Neural progenitor cell (in vitro differentiated cells): ENCODE results near the gene CDH23. TPM values are rescaled to one million over a fixed set of nuclear protein-coding genes. Genes with fewer than 3 reads are reported as not detected.

Experiments used
- DNase-seq: peaks from one replicate; pipeline ENCODE4 v3.0.0-alpha.2; 2016; ENCODE audit warnings: low spot score
- H2AFZ ChIP-seq: fragments of 200-600 bp; sonication (generic); replicated peaks from 2 replicates; pipeline ENCODE4 v1.6.1; 2016; ENCODE audit warnings: antibody characterized with exemption
- H3F3A ChIP-seq: fragments of 200-600 bp; sonication (generic); 2 replicates; pipeline ENCODE4 v1.6.1; 2016; ENCODE audit warnings: antibody characterized with exemption, low read depth
- H3K27ac ChIP-seq: fragments of 200-600 bp; sonication (generic); 2 replicates; pipeline ENCODE4 v1.5.1; 2016; ENCODE audit warnings: mild to moderate bottlenecking
- H3K27me3 ChIP-seq: fragments of 200-600 bp; sonication (generic); 2 replicates; pipeline ENCODE4 v1.6.1; 2016; ENCODE audit warnings: mild to moderate bottlenecking, moderate library complexity
- H3K36me3 ChIP-seq: fragments of 200-600 bp; sonication (generic); 2 replicates; pipeline ENCODE4 v1.5.1; 2016
- H3K4me1 ChIP-seq: fragments of 200-600 bp; sonication (generic); 2 replicates; pipeline ENCODE4 v1.6.1; 2016; ENCODE audit warnings: mixed run types
- H3K4me2 ChIP-seq: fragments of 200-600 bp; sonication (generic); 2 replicates; pipeline ENCODE4 v1.6.1; 2016
- H3K4me3 ChIP-seq: fragments of 200-600 bp; sonication (generic); 2 replicates; pipeline ENCODE4 v1.5.1; 2016
- H3K79me2 ChIP-seq: fragments of 200-600 bp; sonication (generic); 2 replicates; pipeline ENCODE4 v1.6.1; 2016; ENCODE audit warnings: low read depth
- H3K9ac ChIP-seq: fragments of 200-600 bp; sonication (generic); 2 replicates; pipeline ENCODE4 v1.6.1; 2016
- H3K9me3 ChIP-seq: fragments of 200-600 bp; sonication (generic); 2 replicates; pipeline ENCODE4 v1.5.1; 2016; ENCODE audit warnings: low read depth
- H4K20me1 ChIP-seq: fragments of 200-600 bp; sonication (generic); 2 replicates; pipeline ENCODE4 v1.6.1; 2016; ENCODE audit warnings: low read depth
- H3K27ac Mint-ChIP-seq: 3 replicates; pipeline ENCODE4 v1.8.0; 2021; ENCODE audit warnings: mixed read lengths
- H3K27me3 Mint-ChIP-seq: 2 replicates; pipeline ENCODE4 v1.8.0; 2022; ENCODE audit warnings: low read depth, mild to moderate bottlenecking, inconsistent platforms, moderate library complexity, mixed read lengths; ENCODE audit not compliant: insufficient read depth
- H3K36me3 Mint-ChIP-seq: 3 replicates; pipeline ENCODE4 v1.8.0; 2021; ENCODE audit warnings: mixed read lengths
- H3K4me1 Mint-ChIP-seq: 3 replicates; pipeline ENCODE4 v1.8.0; 2021; ENCODE audit warnings: mixed read lengths
- H3K4me3 Mint-ChIP-seq: 3 replicates; pipeline ENCODE4 v1.8.0; 2021; ENCODE audit warnings: mild to moderate bottlenecking, moderate library complexity, mixed read lengths
- H3K9me3 Mint-ChIP-seq: 3 replicates; pipeline ENCODE4 v1.8.0; 2020; ENCODE audit warnings: mixed read lengths
- EZH2 ChIP-seq: fragments of 200-600 bp; sonication (generic); IDR thresholded peaks from 2 replicates; pipeline ENCODE4 v1.6.1; 2017; ENCODE audit warnings: antibody characterized with exemption, mild to moderate bottlenecking, moderate library complexity
- EZH2phosphoT487 ChIP-seq: fragments of 200-600 bp; sonication (generic); IDR thresholded peaks from 2 replicates; pipeline ENCODE4 v1.6.1; 2017; ENCODE audit warnings: antibody characterized with exemption
- total RNA-seq: library from RNA; depleted of rRNA; stranded (reverse); fragments of >200 nt; gene quantifications from 2 replicates; pipeline ENCODE4 v1.2.3, GENCODE V29; 2015; ENCODE audit warnings: low replicate concordance
- TF ChIP-seq, protein P1 (sequence below): fragments of 200-600 bp; sonication (generic); IDR thresholded peaks from 2 replicates; pipeline ENCODE4 v1.5.1; 2017; ENCODE audit warnings: antibody characterized with exemption, mild to moderate bottlenecking

Gene CDH23
- total RNA-seq, 1 donor from 2014 or later, result 5.9 TPM

DNA sequence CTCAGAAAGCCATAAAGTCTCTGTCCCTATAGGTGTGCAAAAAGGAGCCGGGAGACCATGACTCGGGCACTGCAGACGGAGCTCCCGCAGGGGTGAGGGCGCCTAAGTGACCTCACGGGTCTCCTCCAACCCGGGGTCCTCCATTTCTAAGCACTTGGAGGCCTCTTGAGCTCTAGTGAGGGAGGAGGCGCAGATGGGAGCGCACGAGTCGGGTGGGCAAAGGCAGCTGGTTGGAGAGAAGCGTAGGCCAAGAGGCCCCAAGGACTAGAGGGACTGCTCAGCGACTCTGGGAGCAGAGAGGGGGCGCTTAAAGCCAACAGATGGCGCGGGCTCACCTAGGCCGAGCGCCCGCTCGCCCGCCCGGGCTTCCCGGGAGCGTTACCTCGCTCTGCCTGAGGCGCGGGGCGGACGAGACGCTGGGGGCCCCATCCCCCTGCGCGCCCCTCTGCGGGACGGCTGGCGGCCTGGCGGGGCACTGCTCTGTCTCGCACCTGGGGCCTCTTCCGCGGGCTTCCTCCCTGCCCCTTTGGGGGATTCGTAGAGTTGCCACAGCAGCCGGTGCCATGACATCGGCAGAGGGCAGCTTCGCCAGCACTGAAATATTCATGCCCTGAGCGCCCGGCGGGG lies 523 bp upstream of the CDH23 start:
- Mint-ChIP-seq H3K9me3 (no peaks in the 10 kb centered on the region), H3K27me3 (peaks cover 42% of the 10 kb centered on the region), H3K4me1 (peaks cover 18% of the 10 kb centered on the region), H3K4me3 (peak overlapping the region; percentile 80), H3K36me3 (peaks cover 2% of the 10 kb centered on the region), H3K27ac (no peak overlapping the region)
- Histone ChIP-seq H3K4me1 (peaks cover 11% of the 10 kb centered on the region), H4K20me1 (peaks cover 20% of the 10 kb centered on the region), H3K9me3 (no peaks in the 10 kb centered on the region), H3K27ac (no peak overlapping the region), H3K4me3 (peak overlapping the region; percentile 66), H3K27me3 (peaks cover 81% of the 10 kb centered on the region), H3K79me2 (no peaks in the 10 kb centered on the region), H3K36me3 (no peaks in the 10 kb centered on the region), H3F3A (peaks cover 8% of the 10 kb centered on the region), H3K4me2 (peak overlapping the region; percentile 84), H2AFZ (peak overlapping the region; percentile 94), H3K9ac (no peak overlapping the region)
- no peak for TF ChIP-seq EZH2
- TF ChIP-seq, protein P1, sequence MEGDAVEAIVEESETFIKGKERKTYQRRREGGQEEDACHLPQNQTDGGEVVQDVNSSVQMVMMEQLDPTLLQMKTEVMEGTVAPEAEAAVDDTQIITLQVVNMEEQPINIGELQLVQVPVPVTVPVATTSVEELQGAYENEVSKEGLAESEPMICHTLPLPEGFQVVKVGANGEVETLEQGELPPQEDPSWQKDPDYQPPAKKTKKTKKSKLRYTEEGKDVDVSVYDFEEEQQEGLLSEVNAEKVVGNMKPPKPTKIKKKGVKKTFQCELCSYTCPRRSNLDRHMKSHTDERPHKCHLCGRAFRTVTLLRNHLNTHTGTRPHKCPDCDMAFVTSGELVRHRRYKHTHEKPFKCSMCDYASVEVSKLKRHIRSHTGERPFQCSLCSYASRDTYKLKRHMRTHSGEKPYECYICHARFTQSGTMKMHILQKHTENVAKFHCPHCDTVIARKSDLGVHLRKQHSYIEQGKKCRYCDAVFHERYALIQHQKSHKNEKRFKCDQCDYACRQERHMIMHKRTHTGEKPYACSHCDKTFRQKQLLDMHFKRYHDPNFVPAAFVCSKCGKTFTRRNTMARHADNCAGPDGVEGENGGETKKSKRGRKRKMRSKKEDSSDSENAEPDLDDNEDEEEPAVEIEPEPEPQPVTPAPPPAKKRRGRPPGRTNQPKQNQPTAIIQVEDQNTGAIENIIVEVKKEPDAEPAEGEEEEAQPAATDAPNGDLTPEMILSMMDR, result peak; percentile 68
- peak; percentile 93 for DNase-seq

DNA sequence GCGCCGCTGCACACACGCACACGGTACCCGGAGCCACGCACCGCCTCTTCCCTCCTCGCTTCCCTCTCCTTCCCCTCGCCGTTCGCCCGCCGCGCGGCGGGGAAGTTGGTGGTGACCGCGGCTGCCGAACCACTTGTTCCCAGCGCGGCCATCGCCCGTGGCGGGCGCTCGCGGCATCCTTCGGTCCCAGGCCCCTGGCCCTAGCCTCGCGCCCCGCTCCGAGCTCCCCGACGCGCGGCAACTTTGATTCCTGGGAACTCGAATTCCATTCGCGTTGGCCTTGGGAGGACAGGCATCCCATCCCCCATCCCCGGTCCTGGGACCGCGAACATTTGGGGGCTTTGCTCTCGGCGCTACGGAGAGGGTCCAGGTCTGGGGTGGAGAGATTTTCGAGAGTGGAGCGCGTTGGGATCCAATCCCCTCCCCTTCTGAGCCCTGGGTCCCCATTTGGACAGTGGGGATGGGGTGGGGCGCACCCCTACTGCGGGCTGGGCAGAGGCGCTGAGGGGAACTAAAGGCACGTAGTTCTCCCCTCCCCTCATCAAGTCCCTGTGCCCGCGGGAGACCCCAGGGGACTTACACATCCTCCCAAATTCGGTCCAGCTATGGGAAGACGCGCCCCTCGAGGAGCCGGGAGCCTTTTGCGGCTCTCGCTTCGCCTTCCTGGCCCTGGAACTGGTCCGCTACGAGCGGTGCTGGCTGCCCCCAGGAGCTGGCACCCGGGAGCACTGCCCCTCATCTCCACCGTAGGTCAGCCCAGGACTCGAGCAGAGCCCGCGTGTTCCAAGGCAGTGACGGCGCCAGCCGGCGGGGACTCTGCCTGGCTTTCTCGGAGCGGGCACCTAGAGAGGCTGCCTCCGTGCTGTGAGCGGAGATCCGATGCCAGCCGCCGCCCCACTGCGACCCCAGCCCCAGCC lies 834 bp downstream of the CDH23 start:
- Histone ChIP-seq H3K9ac (no peak overlapping the region), H3K4me1 (peaks cover 11% of the 10 kb centered on the region), H2AFZ (peak overlapping the region; percentile 92), H3K4me2 (peak overlapping the region; percentile 84), H3K79me2 (no peaks in the 10 kb centered on the region), H3K27ac (no peak overlapping the region), H3K4me3 (peak overlapping the region; percentile 66), H3K9me3 (no peaks in the 10 kb centered on the region), H3K36me3 (no peaks in the 10 kb centered on the region), H4K20me1 (peaks cover 20% of the 10 kb centered on the region), H3F3A (peaks cover 8% of the 10 kb centered on the region), H3K27me3 (peaks cover 72% of the 10 kb centered on the region)
- DNase-seq, result peak; percentile 67
- peaks cover 38% of the 10 kb centered on the region for H3K27me3 Mint-ChIP-seq
- no peaks in the 10 kb centered on the region for H3K9me3 Mint-ChIP-seq
- TF ChIP-seq, protein P1, result no peak
- TF ChIP-seq EZH2phosphoT487 (peak; percentile 83), EZH2 (peak; percentile 81)
- H3K27ac Mint-ChIP-seq, result no peak overlapping the region
- H3K4me3 Mint-ChIP-seq, result peak overlapping the region; percentile 83
- peaks cover 2% of the 10 kb centered on the region for H3K36me3 Mint-ChIP-seq
- peaks cover 14% of the 10 kb centered on the region for H3K4me1 Mint-ChIP-seq

DNA sequence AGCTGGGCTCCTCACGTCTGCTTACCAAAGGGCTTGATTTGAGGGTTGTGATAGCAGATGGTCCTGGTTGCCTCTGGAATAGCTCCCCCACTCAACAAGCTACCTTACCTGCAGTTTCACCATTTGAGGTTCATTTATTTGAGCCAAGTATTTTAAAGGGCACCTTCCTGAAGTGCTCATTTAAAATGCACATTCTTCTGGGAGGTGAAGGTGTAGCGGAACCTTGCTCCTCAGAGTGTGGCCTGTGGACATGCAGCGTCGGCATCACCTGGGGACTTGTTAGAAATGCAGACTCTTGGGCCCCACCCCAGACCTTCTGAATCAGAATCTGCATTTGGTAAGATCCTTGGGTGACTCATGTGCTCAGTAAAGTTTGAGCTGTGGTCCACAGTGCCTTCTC lies 2.3 kb downstream of the CDH23 start:
- Histone ChIP-seq H3K9me3 (no peaks in the 10 kb centered on the region), H3K27me3 (peaks cover 64% of the 10 kb centered on the region), H3K9ac (no peak overlapping the region), H3K4me2 (no peak overlapping the region), H4K20me1 (peaks cover 20% of the 10 kb centered on the region), H3K4me3 (no peak overlapping the region), H3F3A (peaks cover 8% of the 10 kb centered on the region), H3K4me1 (peaks cover 11% of the 10 kb centered on the region), H3K27ac (no peak overlapping the region), H2AFZ (no peak overlapping the region), H3K36me3 (no peaks in the 10 kb centered on the region), H3K79me2 (no peaks in the 10 kb centered on the region)
- Mint-ChIP-seq H3K36me3 (peaks cover 2% of the 10 kb centered on the region), H3K9me3 (no peaks in the 10 kb centered on the region), H3K4me1 (peaks cover 14% of the 10 kb centered on the region), H3K4me3 (peak overlapping the region; percentile 10), H3K27me3 (peaks cover 41% of the 10 kb centered on the region), H3K27ac (no peak overlapping the region)
- DNase-seq, result no peak
- no peak for TF ChIP-seq EZH2phosphoT487
- TF ChIP-seq, protein P1, result no peak
- no peak for TF ChIP-seq EZH2
